OCI-LY7 (cell line): ENCODE measurements around the gene CDH22.

Experiments used
- CTCF ChIP-seq: fragments of 200-600 bp; sonication (generic); conservative IDR thresholded peaks from 2 replicates; pipeline ENCODE4 v1.5.1; 2014; ENCODE audit warnings: mild to moderate bottlenecking, antibody characterized with exemption, low read length, moderate library complexity, mixed read lengths
- EZH2phosphoT487 ChIP-seq: fragments of 200-600 bp; sonication (generic); IDR thresholded peaks from 2 replicates; pipeline ENCODE4 v1.6.1; 2018; ENCODE audit warnings: low read depth, borderline replicate concordance, mild to moderate bottlenecking, mixed run types, antibody characterized with exemption, low read length, moderate library complexity, mixed read lengths

GRCh38 chr20:46350201-46350985, 42.1 kb upstream of the CDH22 start:
- TF ChIP-seq CTCF (no peak), EZH2phosphoT487 (no peak)
